Measurements from ENCODE around the gene KCNMB4.

DNA sequence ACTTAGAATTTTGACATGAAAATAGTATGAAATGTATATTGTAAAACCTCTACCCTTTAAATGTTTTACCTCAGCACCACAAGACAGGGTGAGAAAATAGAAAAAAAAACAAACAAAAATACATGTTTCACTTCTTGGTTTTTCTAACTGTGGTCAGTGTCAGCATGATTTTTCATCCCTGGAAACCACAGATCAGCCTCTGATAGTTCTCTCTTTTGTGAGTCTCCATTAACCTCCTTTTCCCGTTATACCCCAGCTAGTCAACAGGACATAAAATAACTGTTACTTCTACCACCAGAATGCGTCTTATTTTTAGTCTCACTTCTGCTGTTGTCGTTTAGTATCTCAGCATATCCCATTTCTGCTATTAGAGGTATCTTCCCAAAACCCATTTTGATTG is 48.3 kb upstream of the KCNMB4 start:
- TF ChIP-seq EZH2 (IDR thresholded peaks at IDR 0.05; ENCODE audit: borderline replicate concordance, insufficient read depth, low read depth, low read length, poor library complexity, severe bottlenecking): no peak
- no peak for TF ChIP-seq CTCF (IDR thresholded peaks at IDR 0.05)

Measured in B cell (primary cell).